ENCODE measurements around the gene SYNE2.

Gene SYNE2

GRCh38 chr14:63951021-63951420, 98.2 kb downstream of the SYNE2 start:
- intact Hi-C loops (cut with DNase I): no loop called here
- DNase-seq: no peak

- intact Hi-C loops (cut with DNase I): no loop called here
- no peak for DNase-seq
Observed at GRCh38 chr14:63951429-63951828, 98.6 kb downstream of the SYNE2 start.

- intact Hi-C loops (cut with DNase I): no loop called here
Observed at GRCh38 chr14:63952053-63952932, 99.5 kb downstream of the SYNE2 start.

GRCh38 chr14:63952933-63953437, 100.2 kb downstream of the SYNE2 start:
- intact Hi-C loops (cut with DNase I): no loop called here
- no peak for DNase-seq

More at GRCh38 chr14:63952053-63952932, 99.5 kb downstream of the SYNE2 start:
- DNase-seq: no peak

- intact Hi-C loops (cut with DNase I): no loop called here
- no peak for DNase-seq
Observed at GRCh38 chr14:63956326-63956725, 103.5 kb downstream of the SYNE2 start.

- intact Hi-C loops (cut with DNase I): no loop called here
- DNase-seq: no peak
Observed at GRCh38 chr14:63960926-63961567, 108.2 kb downstream of the SYNE2 start.

- DNase-seq: no peak
- intact Hi-C loops (cut with DNase I): no loop called here
Observed at GRCh38 chr14:63962906-63963305, 110.1 kb downstream of the SYNE2 start.

- no peak for DNase-seq
- intact Hi-C loops (cut with DNase I): no loop called here
Observed at GRCh38 chr14:63963439-63963838, 110.6 kb downstream of the SYNE2 start.

- no peak for DNase-seq
Observed at GRCh38 chr14:63964113-63964512, 111.3 kb downstream of the SYNE2 start.

GRCh38 chr14:63966407-63966806, 113.6 kb downstream of the SYNE2 start:
- no peak for DNase-seq
- intact Hi-C loops (cut with DNase I): no loop called here

More at GRCh38 chr14:63964113-63964512, 111.3 kb downstream of the SYNE2 start:
- intact Hi-C loops (cut with DNase I): no loop called here

- intact Hi-C loops (cut with DNase I): no loop called here
- no peak for DNase-seq
Observed at GRCh38 chr14:63972323-63972932, 119.6 kb downstream of the SYNE2 start.

- intact Hi-C loops (cut with DNase I): no loop called here
- no peak for DNase-seq
Observed at GRCh38 chr14:63974176-63974575, 121.4 kb downstream of the SYNE2 start.

GRCh38 chr14:63981569-63981968, 128.8 kb downstream of the SYNE2 start:
- DNase-seq: no peak
- intact Hi-C loops (cut with DNase I): no loop called here

- DNase-seq: no peak
- intact Hi-C loops (cut with DNase I): no loop called here
Observed at GRCh38 chr14:63982156-63982555, 129.4 kb downstream of the SYNE2 start.

GRCh38 chr14:63982629-63983028, 129.8 kb downstream of the SYNE2 start:
- intact Hi-C loops (cut with DNase I): no loop called here
- no peak for DNase-seq

- intact Hi-C loops (cut with DNase I): no loop called here
- DNase-seq: no peak
Observed at GRCh38 chr14:63986789-63987533, 134.2 kb downstream of the SYNE2 start.

- intact Hi-C loops (cut with DNase I): no loop called here
Observed at GRCh38 chr14:63988579-63988978, 135.8 kb downstream of the SYNE2 start.

GRCh38 chr14:63991833-63992232, 139.0 kb downstream of the SYNE2 start:
- no peak for DNase-seq
- intact Hi-C loops (cut with DNase I): no loop called here

More at GRCh38 chr14:63988579-63988978, 135.8 kb downstream of the SYNE2 start:
- no peak for DNase-seq

- intact Hi-C loops (cut with DNase I): no loop called here
Observed at GRCh38 chr14:63992858-63993257, 140.1 kb downstream of the SYNE2 start.

More at GRCh38 chr14:63992858-63993257, 140.1 kb downstream of the SYNE2 start:
- no peak for DNase-seq
